ENCODE measurements around the gene ARCN1.

GRCh38 chr11:118547132-118547531 lies 25.1 kb upstream of the ARCN1 start:
- TF ChIP-seq POU6F1 (CRISPR knock-in tag; IDR thresholded peaks at IDR 0.05; ENCODE audit: borderline replicate concordance, low read depth), result no peak
- TF ChIP-seq PATZ1 (CRISPR knock-in tag; IDR thresholded peaks at IDR 0.05; ENCODE audit: borderline replicate concordance), result no peak
- no peak for TF ChIP-seq RARB (CRISPR knock-in tag; IDR thresholded peaks at IDR 0.05)
- no peak for TF ChIP-seq ZFP3 (CRISPR knock-in tag; IDR thresholded peaks at IDR 0.05)
- no peak for TF ChIP-seq TCF4 (CRISPR knock-in tag; IDR thresholded peaks at IDR 0.05; ENCODE audit: borderline replicate concordance)
- no peak for TF ChIP-seq CREB5 (CRISPR knock-in tag; IDR thresholded peaks at IDR 0.05; ENCODE audit: low read depth)
- TF ChIP-seq ZC3H10 (CRISPR knock-in tag; IDR thresholded peaks at IDR 0.05), result no peak
- no peak for TF ChIP-seq TSHZ2 (CRISPR knock-in tag; IDR thresholded peaks at IDR 0.05)
- TF ChIP-seq CSRNP3 (CRISPR knock-in tag; IDR thresholded peaks at IDR 0.05), result no peak
- TF ChIP-seq PPARA (CRISPR knock-in tag; IDR thresholded peaks at IDR 0.05; ENCODE audit: borderline replicate concordance), result no peak
- no peak for TF ChIP-seq ARNTL (CRISPR knock-in tag; IDR thresholded peaks at IDR 0.05; ENCODE audit: borderline replicate concordance, low read depth)
